H1 (cell line): ENCODE data around the gene CC2D1A. TPM values are rescaled to one million over a fixed set of nuclear protein-coding genes. Genes with fewer than 3 reads are reported as not detected.

Source experiments
- CBX8 ChIP-seq: fragments of 300-800, 300-1000 bp; sonication (generic); IDR thresholded peaks from 2 replicates; pipeline ENCODE4 v1.7.1; 2016; ENCODE audit warnings: low read depth, low read length, borderline replicate concordance
- RFX5 ChIP-seq: IDR thresholded peaks from 2 replicates; pipeline ENCODE4 v1.6.1; 2011; ENCODE audit warnings: low read depth, low read length, improper control_type of control experiment, borderline replicate concordance
- TAF7 ChIP-seq: optimal IDR thresholded peaks from 2 replicates; pipeline ENCODE3; 2011; ENCODE audit warnings: low read depth, mild to moderate bottlenecking, inconsistent platforms, low read length, moderate library complexity, borderline replicate concordance
- TBP ChIP-seq: IDR thresholded peaks from 2 replicates; pipeline ENCODE4 v1.6.1; 2011; ENCODE audit warnings: low read depth, low read length, improper control_type of control experiment
- TCF12 ChIP-seq: IDR thresholded peaks from 2 replicates; pipeline ENCODE4 v1.6.1; 2011; ENCODE audit warnings: low read depth, mild to moderate bottlenecking, low read length
- polyA plus RNA-seq, 7 experiments: library from polyadenylated mRNA; depleted of rRNA in 3 of 7; stranded (reverse) in 5 of 7; unstranded in 2 of 7; fragments of >200 nt in 5 of 7; fragments of 200-250 nt in 2 of 7; gene quantifications; 1 replicate in 5 of 7; 2 replicates in 1 of 7; 4 replicates in 1 of 7; pipeline versions ENCODE4 v1.2.1 to v1.2.3, GENCODE V29; 2011 to 2013; ENCODE audit warnings: missing spikeins in 2 of 7, mixed read lengths in 2 of 7
- total RNA-seq: library from RNA; stranded (reverse); fragmentation: NEBNext Ultra II Directional; extraction: Animal tissue kit (Norgen Biotek cat#: 25700); gene quantifications from 2 replicates; pipeline ENCODE4 v1.2.1, GENCODE V29; 2021

The CC2D1A gene
- total and polyA plus RNA-seq, 2 of the 8 experiments (the other 6 are each of a cell fraction or from before 2014, with no cell fraction given): 12.5 to 33.0 TPM

- no peak for TF ChIP-seq RFX5
- no peak for TF ChIP-seq CBX8
- no peak for TF ChIP-seq TCF12
- TF ChIP-seq TAF7: no peak
- TF ChIP-seq TBP: no peak
- TF ChIP-seq, all 59 proteins: peak for 0
These were observed 19.0 kb upstream of the CC2D1A start (continued) for GRCh38 chr19:13887018-13887436.
